Lung (tissue), 12 donors: ENCODE results near the gene SYMPK. TPM values are rescaled to one million over a fixed set of nuclear protein-coding genes. Genes with fewer than 3 reads are reported as not detected.

Experiments used
- ATAC-seq: fragments of 200-7000 bp; cut with Tn5 transposase; one replicate; pipeline ENCODE4 v1.9.1; 2020; ENCODE audit warnings: moderate number of reproducible peaks; ENCODE audit not compliant: insufficient read depth, low FRiP score
- DNase-seq, 3 donors: peaks; one replicate each; pipeline ENCODE4 v3.0.0-alpha.2; 2013 to 2017
- H3K27ac ChIP-seq, 2 donors: one replicate each; pipeline ENCODE4 v1.5.1; 2013; ENCODE audit warnings: mild to moderate bottlenecking in 2 of 2, moderate library complexity in 2 of 2, control low read depth in 1 of 2, inconsistent platforms in 1 of 2, low read depth in 1 of 2, low read length in 1 of 2
- H3K27me3 ChIP-seq, 3 donors: one replicate each; pipeline ENCODE4 v1.5.1; 2013; ENCODE audit warnings: low read length in 2 of 3; ENCODE audit not compliant: control insufficient read depth in 3 of 3, insufficient read depth in 3 of 3
- H3K36me3 ChIP-seq, 4 donors: one replicate each; pipeline ENCODE4 v1.5.1; 2013; ENCODE audit warnings: low read length in 4 of 4, mild to moderate bottlenecking in 1 of 4, moderate library complexity in 1 of 4; ENCODE audit not compliant: control insufficient read depth in 4 of 4, insufficient read depth in 4 of 4
- H3K4me1 ChIP-seq, 5 donors: one replicate each; pipeline ENCODE4 v1.5.1; 2013; ENCODE audit warnings: low read length in 5 of 5, mild to moderate bottlenecking in 2 of 5, moderate library complexity in 1 of 5; ENCODE audit not compliant: control insufficient read depth in 5 of 5, insufficient read depth in 5 of 5
- H3K4me3 ChIP-seq: one replicate; pipeline ENCODE4 v1.5.1; 2013; ENCODE audit warnings: mild to moderate bottlenecking, control low read depth, moderate library complexity
- H3K9ac ChIP-seq, 2 donors: one replicate each; pipeline ENCODE4 v1.5.1; 2013; ENCODE audit warnings: low read length in 2 of 2, control low read depth in 1 of 2; ENCODE audit not compliant: insufficient read depth in 1 of 2
- H3K9me3 ChIP-seq, 4 donors: one replicate each; pipeline ENCODE4 v1.5.1; 2013; ENCODE audit warnings: low read length in 3 of 4, mild to moderate bottlenecking in 1 of 4, moderate library complexity in 1 of 4; ENCODE audit not compliant: control insufficient read depth in 4 of 4, insufficient read depth in 3 of 4
- WGBS, 2 donors: extraction: QIAGEN DNeasy Blood & Tissue Kit; methylation state at CpG; one replicate each; pipeline ENCODE4 v1.1.7; 2013; 5-methylcytosine and 5-hydroxymethylcytosine counted together
- polyA plus RNA-seq, 2 donors: library from polyadenylated mRNA; stranded (reverse); fragments of 200-250 nt; gene quantifications; one replicate each; pipeline ENCODE4 v1.2.1, GENCODE V29; 2013
- total RNA-seq, 2 donors: library from RNA; depleted of rRNA in 1 of 2; stranded (reverse); fragments of >200 nt in 1 of 2; gene quantifications; one replicate each; pipeline ENCODE4 v1.2.1, GENCODE V29; 2014 to 2021
- TF ChIP-seq, protein P1 (sequence below): IDR thresholded peaks from 2 replicates; pipeline ENCODE4 v1.5.1; 2012; ENCODE audit warnings: mild to moderate bottlenecking; ENCODE audit errors: control extremely low read depth, extremely low read depth
- donor health status: control.
- donor health status: control.
- donor health status: Bipolar disorder and iron deficiency.
- donor health status: healthy.
- donor health status: DM: yes; HTN: yes; CAD: no.

SYMPK gene
- total and polyA plus RNA-seq, 4 donors = 40.3 to 125 (median 64.8) TPM

DNA sequence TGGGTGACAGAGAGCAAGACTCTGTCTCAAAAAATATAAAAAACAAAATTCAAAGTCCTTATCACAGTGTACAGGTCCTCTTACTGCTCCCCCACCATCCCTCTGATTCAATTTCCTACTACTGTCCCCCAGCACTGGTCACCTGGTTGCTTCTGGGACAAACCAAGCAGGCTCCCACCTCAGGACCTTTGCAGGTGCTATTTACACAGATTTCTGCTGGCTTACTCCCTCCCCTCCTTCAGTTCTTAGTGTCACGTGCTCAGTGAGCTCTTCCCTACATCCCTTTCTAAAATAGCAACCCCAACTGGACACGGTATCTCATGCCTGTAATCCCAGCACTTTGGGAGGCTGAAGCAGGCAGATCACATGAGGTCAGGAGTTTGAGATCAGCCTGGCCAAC is 17.0 kb upstream of the SYMPK start:
- Histone ChIP-seq H3K27ac (no peak overlapping the region), H3K9ac (no peak overlapping the region), H3K4me3 (no peak overlapping the region), H3K9me3 (no peaks in the 10 kb centered on the region), H3K4me1 (peaks cover 2 to 39% (median 16%) of the 10 kb centered on the region in 5 donors), H3K27me3 (no peaks in the 10 kb centered on the region), H3K36me3 (peaks cover 0 to 10% (median 1%) of the 10 kb centered on the region in 4 donors)
- TF ChIP-seq, protein P1, sequence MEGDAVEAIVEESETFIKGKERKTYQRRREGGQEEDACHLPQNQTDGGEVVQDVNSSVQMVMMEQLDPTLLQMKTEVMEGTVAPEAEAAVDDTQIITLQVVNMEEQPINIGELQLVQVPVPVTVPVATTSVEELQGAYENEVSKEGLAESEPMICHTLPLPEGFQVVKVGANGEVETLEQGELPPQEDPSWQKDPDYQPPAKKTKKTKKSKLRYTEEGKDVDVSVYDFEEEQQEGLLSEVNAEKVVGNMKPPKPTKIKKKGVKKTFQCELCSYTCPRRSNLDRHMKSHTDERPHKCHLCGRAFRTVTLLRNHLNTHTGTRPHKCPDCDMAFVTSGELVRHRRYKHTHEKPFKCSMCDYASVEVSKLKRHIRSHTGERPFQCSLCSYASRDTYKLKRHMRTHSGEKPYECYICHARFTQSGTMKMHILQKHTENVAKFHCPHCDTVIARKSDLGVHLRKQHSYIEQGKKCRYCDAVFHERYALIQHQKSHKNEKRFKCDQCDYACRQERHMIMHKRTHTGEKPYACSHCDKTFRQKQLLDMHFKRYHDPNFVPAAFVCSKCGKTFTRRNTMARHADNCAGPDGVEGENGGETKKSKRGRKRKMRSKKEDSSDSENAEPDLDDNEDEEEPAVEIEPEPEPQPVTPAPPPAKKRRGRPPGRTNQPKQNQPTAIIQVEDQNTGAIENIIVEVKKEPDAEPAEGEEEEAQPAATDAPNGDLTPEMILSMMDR = no peak
- no peak for DNase-seq
- WGBS, 2 donors = 86 to 91% methylated on average over 2 of the region's 2 CpGs
- ATAC-seq = no peak

DNA sequence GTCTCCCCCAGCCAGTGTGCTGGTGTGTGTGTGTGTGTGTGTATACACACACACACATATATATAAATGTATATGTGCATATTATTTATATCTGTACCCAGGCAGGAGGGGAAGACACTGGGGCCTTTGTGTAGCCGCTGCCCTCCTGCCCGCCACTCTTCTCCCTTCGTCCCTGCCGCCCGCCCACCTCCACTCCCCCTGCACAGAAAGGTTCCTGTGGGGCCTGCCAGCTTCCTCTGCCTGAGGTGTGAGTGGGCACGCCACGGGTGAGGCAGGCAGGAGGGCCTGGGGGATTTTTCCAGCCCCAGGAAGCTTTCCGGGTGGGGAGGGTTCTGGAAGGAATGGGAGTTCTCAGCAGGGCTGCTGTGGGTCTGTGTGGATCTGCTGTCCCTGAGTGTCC is 16.1 kb upstream of the SYMPK start:
- peak overlapping the region in 1 of 2 donors; percentile 25 for H3K9ac ChIP-seq
- DNase-seq = peak in 2 of 3 donors; percentile 50
- H3K9me3 ChIP-seq = no peaks in the 10 kb centered on the region
- H3K36me3 ChIP-seq = peaks cover 0 to 2% (median 0%) of the 10 kb centered on the region in 4 donors
- H3K27ac ChIP-seq = peak overlapping the region in 1 of 2 donors; percentile 9
- H3K4me3 ChIP-seq = no peak overlapping the region
- TF ChIP-seq, protein P1 = no peak
- no peak for ATAC-seq
- WGBS, 2 donors = 56 to 62% methylated on average over 8 of the region's 8 CpGs
- H3K4me1 ChIP-seq = peaks cover 2 to 31% (median 8%) of the 10 kb centered on the region in 5 donors
- no peaks in the 10 kb centered on the region for H3K27me3 ChIP-seq

DNA sequence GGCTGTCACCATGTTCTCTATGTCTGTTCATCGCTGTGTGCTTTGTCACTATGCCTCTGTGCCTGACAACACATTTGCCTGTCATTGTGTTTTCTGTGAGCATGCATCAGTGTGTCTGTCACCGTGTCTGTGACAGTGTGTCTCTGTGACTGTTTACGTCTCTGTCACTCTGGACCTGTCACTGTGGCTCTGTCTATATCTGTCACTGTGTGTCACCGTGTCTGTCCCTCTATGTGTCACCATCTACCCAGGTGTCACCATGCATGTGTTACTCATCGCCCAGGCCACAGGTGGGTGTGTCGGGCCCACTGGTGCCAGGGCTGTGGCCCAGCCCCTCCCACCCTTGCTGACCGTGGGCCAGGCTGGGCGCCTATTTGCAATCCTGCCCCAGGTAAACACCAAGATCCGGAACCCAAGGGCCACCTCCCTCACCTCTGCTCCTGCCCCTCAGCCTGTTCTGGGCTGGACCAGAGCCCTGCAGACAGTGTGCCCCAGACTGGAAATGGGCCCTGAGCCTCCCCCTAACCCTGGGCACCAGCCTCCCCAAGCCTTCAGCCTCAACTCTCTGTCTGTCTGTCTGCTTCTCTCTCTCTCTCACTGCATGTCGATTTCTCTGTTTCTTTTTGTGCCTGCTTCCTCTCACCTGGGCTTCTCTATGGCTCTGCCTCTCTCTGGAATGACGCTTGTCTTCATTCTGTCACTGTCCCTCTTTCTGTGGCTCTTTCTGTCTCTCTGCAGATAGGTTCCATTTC is 15.3 kb upstream of the SYMPK start:
- no peak for ATAC-seq
- WGBS, 2 donors = 69 to 73% methylated on average over 11 of the region's 11 CpGs
- Histone ChIP-seq H3K27ac (peak overlapping the region in 1 of 2 donors; percentile 34), H3K4me1 (peaks cover 0 to 27% (median 3%) of the 10 kb centered on the region in 5 donors), H3K4me3 (no peak overlapping the region), H3K36me3 (no peaks in the 10 kb centered on the region), H3K9ac (peak overlapping the region; percentile 25 to 46), H3K27me3 (no peaks in the 10 kb centered on the region), H3K9me3 (no peaks in the 10 kb centered on the region)
- TF ChIP-seq, protein P1 = no peak
- no peak for DNase-seq
